Posterior vena cava (tissue), 2 donors: ENCODE data around the gene PDE8B. TPM values are rescaled to one million over a fixed set of nuclear protein-coding genes. Genes with fewer than 3 reads are reported as not detected.

Experiments
- DNase-seq: peaks from one replicate; pipeline ENCODE4 v3.0.0-alpha.2; 2020; ENCODE audit warnings: low spot score
- intact Hi-C, 2 donors: fragments of 100-400 bp; cut with DNase I; formaldehyde crosslinking; loops; one replicate each; pipeline versions ENCODE4 v1.14.1 to v1.14.2; 2022 to 2023
- total RNA-seq, 2 donors: library from RNA; stranded (reverse); fragmentation: NEBNext Ultra II Directional; extraction: Animal tissue kit (Norgen Biotek cat#: 25700); gene quantifications; one replicate each; pipeline ENCODE4 v1.2.1, GENCODE V29; 2021
- donor health status: DM: yes; HTN: yes; CAD: no.
- donor health status: DM: yes; HTN: yes; CAD: no.

PDE8B gene
- total RNA-seq, 2 donors from 2014 or later = 7.7 to 15.1 TPM

GRCh38 chr5:77181596-77182304 lies 28.7 kb upstream of the PDE8B start:
- no peak for DNase-seq
- intact Hi-C loops = no loop called here

- no peak for DNase-seq
- intact Hi-C loops = no loop called here
These were observed 28.1 kb upstream of the PDE8B start for GRCh38 chr5:77182367-77182766.

GRCh38 chr5:77186652-77187370 lies 23.7 kb upstream of the PDE8B start:
- DNase-seq = no peak
- intact Hi-C loops = no loop called here

GRCh38 chr5:77189421-77189820 lies 21.1 kb upstream of the PDE8B start:
- intact Hi-C loops = no loop called here
- no peak for DNase-seq

GRCh38 chr5:77192441-77193050 lies 17.9 kb upstream of the PDE8B start:
- DNase-seq = no peak
- intact Hi-C loops = no loop called here

GRCh38 chr5:77194762-77195161 lies 15.7 kb upstream of the PDE8B start:
- intact Hi-C loops = no loop called here
- no peak for DNase-seq

- no peak for DNase-seq
- intact Hi-C loops = no loop called here
These were observed 12.5 kb upstream of the PDE8B start for GRCh38 chr5:77197840-77198554.

GRCh38 chr5:77200663-77201062 lies 9.8 kb upstream of the PDE8B start:
- DNase-seq = no peak
- intact Hi-C loops = no loop called here

GRCh38 chr5:77202145-77202544 lies 8.3 kb upstream of the PDE8B start:
- no peak for DNase-seq

GRCh38 chr5:77204967-77205366 lies 5.5 kb upstream of the PDE8B start:
- intact Hi-C loops = loop anchor here in 1 of 2 donors (1.0 kb wide), 1 partner anchor 49 kb away; no protein-coding TSS in a partner anchor

More at GRCh38 chr5:77202145-77202544, 8.3 kb upstream of the PDE8B start:
- intact Hi-C loops = no loop called here

GRCh38 chr5:77208507-77209163 lies 1.8 kb upstream of the PDE8B start:
- DNase-seq = no peak
- intact Hi-C loops = no loop called here

More at GRCh38 chr5:77204967-77205366, 5.5 kb upstream of the PDE8B start:
- DNase-seq = no peak

GRCh38 chr5:77209495-77210090 lies 887 bp upstream of the PDE8B start:
- DNase-seq = no peak
- intact Hi-C loops = no loop called here

- intact Hi-C loops = loop anchor here in 1 of 2 donors (1.0 kb wide), 1 partner anchor 11 kb away; no protein-coding TSS in a partner anchor
- DNase-seq = no peak
These were observed 647 bp downstream of the PDE8B start for GRCh38 chr5:77210964-77211690.

GRCh38 chr5:77211691-77212047 lies 1.2 kb downstream of the PDE8B start:
- DNase-seq = no peak
- intact Hi-C loops = loop anchor here in 1 of 2 donors (1.0 kb wide), 1 partner anchor 11 kb away; no protein-coding TSS in a partner anchor

- intact Hi-C loops = no loop called here
- no peak for DNase-seq
These were observed 3.1 kb downstream of the PDE8B start for GRCh38 chr5:77213601-77214000.

- intact Hi-C loops = no loop called here
- no peak for DNase-seq
These were observed 3.7 kb downstream of the PDE8B start for GRCh38 chr5:77214151-77214550.

- no peak for DNase-seq
- intact Hi-C loops = no loop called here
These were observed 7.8 kb downstream of the PDE8B start for GRCh38 chr5:77218263-77218662.

GRCh38 chr5:77221115-77221514 lies 10.6 kb downstream of the PDE8B start:
- DNase-seq = no peak
- intact Hi-C loops = no loop called here
